Activated CD4-positive, alpha-beta T cell treated with anti-CD3 and anti-CD28 coated beads, Interleukin-2, amount 50 U/mL, for 1 hour (primary cell): ENCODE results near the gene KIAA0753.

ENCODE experiments used
- DNase-seq: peaks from one replicate; pipeline ENCODE4 v3.0.0-alpha.2; 2020

Gene KIAA0753

DNA sequence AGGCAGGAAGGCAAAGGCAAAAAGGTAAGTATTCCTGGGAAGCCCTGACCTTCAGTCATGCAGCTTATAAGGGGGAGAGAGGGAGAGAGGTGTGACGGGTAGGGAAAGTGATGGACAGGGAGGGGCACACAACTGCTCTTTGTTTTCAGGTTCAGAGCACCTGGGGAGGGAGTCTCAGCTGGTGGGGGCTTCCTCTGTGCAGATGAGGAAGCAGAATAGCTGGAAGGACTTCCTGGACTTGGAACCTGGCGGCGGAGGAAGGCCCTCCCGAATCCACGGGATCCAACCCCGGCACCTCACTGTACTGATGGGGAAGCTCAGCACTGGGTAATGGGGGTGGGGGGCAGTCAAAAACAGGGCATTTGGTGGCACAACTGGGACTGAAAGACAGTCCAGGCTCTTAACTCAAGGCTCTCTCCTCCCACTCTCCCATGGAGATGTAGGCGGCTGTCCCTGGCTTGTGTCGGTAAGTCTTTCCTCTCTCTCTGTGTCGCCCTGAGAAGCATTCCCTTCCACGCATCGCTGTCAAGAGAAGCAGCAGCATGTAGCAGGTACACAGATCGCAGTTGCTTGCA, 72.2 kb downstream of the KIAA0753 start:
- no peak for DNase-seq

DNA sequence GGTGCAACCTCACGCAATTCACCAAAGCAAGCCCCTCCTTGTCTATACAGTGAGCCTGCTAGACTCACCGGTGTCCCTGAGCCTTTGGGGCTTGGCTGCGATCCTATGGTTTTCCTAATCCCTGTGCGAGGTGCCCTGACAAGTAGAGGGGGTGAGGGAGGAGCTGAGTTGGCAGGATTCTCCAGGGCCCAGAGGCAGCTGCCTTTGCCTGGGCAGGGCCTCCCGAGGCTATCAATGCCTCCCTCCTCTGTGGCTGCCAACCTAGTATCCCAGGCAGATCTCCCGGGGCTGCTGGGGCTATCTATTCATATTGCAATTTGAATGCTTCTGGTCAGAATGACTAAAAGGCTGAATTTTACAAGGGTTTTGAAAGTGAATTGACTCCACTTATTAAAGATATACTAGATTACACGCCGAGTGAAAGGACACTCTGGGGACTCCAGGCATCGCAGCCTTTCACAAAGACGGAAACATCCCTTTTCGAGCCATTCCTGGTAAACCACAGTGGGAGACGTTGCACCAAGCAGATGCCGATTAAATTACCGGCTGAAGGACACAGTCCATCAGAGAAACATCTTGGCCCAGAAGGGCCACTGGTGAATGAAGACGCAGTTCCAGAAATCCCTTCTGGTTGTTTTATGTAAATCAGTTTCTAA, 72.9 kb downstream of the KIAA0753 start:
- no peak for DNase-seq

DNA sequence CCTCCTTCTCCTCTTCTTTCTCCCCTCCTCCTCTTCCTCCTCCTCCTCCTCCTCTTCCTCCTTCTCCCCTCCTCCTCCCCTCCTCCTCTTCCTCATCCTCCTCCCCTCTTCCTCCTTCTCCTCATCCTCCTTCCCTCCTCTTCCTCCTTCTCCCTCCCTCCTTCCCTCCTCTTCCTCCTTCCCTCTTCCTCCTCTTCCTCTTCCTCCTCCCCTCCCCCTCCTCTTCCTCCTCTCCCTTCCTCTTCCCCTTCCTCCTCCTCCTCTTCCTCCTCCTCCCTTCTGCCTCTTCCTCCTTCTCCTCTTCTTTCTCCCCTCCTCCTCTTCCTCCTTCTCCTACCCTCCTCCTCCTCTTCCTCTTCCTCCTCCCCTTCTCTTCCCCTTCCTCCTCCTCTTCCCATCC, 79.1 kb downstream of the KIAA0753 start:
- DNase-seq, result no peak

DNA sequence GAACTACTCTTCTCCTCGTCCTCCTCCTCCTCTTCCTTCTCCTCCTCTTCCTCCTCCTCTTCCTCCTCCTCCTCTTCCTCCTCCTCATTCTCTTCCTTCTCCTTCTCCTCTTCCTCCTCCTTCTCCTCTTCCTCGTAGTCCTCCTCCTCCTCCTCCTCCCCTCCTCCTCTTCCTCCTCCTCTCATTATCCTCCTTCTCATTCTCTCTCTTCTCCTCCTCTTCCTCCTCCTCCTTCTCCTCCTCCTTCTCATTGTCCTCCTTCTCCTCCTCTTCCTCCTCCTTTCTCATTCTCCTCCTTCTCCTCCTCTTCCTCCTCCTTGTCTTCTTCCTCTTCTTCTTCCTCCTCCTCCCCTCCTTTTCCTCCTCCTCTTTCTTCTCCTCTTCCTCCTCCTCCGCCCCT, 80.0 kb downstream of the KIAA0753 start:
- no peak for DNase-seq

DNA sequence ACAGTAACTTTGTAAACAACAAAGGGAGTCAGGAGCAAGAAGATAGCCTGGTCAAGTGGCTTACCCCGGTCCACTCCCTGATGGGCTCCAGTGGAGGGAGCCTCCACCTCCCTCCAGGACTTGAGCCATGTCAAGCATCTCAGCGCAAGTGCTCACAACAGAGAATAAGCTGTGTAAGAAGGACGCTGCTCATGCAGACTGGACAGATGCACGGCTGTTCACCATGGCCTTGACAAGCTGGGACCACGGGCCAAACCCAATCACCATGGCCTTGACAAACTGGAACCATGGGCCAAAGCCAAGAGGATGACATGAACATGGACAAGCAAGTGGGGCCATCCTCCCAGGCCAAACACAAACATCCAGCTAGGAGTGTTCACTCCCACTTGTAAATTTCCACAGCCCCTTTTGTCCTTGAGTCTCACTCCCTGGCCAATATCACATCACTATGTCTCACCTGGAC, 80.7 kb downstream of the KIAA0753 start:
- no peak for DNase-seq

DNA sequence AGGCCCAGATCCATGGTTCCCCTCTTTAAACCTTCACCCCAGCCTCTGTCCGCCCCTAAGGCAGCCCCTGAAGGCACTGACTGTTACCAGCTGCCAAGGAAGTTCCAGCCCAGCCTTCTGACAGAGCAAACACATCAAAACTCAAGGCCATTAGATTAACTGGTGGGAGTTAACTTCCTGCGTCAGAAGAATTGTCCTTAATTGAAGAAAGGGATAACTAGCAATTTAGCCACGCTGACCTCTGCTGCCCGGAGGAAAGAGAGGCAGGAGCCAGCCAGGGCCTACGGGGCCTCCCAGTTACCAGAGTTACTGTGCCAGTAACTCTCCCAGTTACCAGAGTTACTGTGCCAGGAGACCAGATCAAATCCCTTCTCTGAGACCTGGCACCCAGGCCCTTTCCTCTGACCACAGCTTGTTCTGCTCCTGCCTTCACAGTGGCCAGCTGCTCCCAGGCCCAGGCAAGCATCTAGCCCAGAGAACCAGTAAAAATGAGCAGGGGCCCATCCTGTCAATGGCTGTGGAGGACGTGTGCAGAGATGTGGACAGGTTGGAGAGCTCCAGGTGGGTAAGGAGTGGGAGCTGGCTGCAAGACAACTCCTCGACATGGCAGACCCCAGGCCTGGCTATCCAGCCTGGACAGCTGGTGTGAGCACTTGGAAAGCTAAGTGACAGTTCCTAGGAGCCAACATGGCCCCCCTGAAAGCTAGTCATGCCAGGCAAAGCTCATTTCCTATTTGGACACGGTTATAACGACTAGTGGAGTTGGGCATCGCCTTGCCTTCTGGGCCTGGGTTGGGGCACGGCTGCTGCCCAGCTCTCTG, 81.4 kb downstream of the KIAA0753 start:
- DNase-seq, result no peak

DNA sequence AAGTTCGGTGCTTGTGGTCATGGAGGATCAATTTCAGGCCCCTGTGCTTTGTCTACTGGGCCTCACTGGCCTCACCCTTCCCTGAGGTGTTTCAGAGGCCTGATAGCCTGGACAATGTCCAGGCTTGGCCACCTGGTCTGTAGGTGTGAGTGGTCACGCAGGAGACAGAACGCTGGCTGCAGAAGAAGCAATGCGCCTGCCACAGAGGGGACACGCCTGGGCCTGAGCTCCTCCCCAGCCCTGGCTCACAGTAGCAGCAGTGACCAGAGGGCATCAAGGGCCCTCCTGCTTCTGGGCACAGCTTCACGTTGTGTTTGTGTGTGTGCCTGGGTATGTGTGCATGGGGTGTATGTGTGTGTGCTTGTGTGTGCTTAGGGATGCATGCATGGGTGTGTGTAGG, 82.2 kb downstream of the KIAA0753 start:
- DNase-seq, result no peak

DNA sequence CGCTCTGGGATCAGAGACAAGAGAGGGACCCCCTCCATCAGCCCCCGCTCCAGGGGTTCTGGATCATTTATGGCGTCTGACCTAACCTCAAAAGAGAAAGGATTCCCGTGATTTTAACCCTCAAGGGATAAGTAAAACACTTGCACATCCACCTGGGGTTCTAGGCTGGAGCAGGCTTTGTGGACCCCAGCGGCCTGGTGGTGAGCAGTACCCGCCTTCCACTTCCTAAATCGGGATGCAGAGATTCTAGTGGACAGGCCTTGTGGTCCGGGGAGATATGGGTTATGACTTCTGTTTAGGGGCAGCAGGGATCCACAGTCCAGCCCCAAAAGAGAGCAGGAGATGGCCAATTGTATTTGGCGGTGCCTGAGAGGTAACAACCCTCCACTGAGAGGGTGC, 83.5 kb downstream of the KIAA0753 start:
- no peak for DNase-seq

DNA sequence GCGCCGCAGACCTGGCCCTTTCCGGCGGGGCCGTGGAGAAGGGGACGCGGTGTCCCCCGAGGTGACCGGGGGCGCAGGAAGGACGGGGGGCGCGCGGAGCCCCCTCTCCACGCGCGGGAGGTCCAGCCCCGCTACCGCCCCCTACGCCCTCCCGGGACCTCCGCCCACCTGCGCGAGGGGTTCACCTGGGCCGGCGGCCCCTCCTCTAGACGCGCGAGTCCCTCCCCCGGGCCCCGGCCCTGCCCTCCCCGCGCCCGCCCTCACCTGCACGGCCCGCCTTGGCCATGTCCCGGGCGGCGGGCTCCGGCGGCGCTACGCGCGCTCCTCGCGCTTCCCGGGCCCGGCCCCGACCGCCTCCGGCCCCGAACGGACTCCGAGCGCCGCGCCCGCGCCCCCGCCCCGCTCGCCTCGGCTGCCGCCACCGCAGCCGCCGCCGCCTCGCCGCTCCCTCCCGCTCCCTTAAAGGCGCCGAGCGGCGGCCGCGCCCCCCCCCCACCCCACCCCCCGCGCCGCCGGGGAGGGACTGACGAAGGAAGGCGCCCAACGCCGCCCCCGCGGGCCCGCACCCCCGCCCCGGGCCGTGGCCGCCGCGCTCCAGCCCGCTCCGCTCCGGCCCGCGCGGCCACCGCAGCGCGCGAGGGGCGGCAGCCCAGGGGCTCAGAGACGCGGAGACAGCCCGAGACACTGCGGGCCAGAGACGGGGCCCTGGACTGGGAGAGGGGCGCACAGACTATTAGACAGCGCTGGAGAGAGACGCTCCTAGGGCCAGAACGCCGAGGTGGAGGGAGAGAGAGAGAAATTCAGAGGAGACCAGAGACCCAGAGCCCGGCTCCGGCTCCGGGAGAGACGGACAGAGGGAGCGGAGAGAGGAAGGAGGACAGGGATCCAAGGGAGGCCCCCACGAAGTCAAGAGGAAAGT, 84.1 kb downstream of the KIAA0753 start, which contains the start of gene PITPNM3:
Gene PITPNM3, minus strand, starts transcription at position 435 of the 919 bp plus-strand sequence. Its CDS starts 149 bp downstream, at position 286.
- no peak for DNase-seq

DNA sequence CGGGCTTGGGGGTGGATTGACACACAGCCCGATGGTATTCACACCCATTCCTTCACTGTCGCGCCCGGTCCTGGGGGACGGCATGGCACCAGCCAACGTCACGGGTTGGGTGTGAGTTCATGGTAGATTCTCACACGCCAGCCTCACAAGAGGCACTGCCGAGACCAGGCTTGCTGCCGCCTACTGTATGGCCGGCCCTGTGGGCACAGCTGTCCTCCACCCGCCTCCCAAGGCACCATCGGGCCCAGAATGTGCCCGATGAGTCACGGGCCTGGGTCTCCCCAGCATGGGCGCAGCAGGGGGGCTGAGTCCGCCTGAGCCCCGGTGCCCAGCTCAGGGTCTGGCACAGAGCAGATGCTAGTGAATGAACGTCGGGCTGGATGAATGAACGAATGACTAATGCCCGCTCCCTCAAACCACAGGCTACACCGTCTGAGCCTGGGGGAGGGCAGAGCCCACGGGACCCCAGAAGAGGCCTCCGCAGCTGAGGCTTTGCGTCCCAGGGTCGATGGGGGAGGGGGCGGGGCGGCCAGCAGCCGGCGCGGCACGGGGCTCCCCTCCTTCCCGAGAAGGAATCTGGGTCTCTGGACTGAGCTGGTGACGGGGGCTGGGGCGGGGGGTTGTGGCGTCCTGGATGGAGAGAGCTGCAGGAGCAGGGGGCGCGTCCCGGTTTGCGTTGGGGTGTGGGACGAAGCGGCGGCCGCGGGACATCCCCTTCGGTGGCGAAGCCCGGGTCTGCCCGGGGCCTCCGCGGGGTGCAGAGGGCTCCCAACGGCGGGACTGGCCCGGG, 85.0 kb downstream of the KIAA0753 start:
- no peak for DNase-seq

DNA sequence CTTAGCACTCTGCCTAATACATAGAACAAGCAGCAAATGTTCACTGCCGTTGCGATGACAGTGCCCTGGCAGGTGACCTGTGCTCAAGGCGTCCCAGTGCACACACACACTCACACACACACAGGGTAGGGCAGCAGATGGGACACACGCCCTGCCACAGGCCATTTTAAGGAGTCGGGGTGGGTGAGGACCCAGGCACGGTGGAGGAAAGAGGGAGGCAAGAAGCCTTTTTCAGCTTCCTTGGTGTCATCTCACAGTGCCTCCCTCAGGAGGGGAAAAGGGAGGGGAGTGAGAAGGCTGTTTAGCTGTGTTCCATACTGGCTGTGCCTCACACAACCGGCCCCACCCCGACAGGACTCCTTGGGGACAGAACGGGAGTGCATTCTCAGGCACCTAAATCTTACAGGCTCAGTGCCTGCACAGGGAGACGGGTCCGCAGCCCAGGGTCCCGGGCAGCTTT, 85.6 kb downstream of the KIAA0753 start:
- no peak for DNase-seq

DNA sequence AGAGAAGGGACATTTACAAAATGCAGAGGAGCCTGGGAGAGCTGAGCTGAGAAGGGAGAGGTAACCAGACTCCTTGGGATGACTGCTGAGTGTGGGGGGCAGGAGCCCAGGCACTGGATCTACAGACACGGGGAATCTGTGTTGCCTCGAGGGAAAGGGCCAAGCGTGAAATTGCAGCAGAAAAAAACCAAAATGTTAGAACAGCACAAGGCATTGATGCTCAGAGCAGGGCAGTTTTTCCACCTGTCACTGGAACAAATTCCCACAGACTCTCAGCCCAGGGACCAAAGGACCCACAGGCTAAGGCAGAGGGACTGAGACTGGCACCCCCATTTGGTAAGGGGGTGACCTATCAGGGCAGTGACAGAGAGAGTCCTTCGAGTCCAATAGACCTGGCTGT, 86.2 kb downstream of the KIAA0753 start:
- DNase-seq, result no peak

DNA sequence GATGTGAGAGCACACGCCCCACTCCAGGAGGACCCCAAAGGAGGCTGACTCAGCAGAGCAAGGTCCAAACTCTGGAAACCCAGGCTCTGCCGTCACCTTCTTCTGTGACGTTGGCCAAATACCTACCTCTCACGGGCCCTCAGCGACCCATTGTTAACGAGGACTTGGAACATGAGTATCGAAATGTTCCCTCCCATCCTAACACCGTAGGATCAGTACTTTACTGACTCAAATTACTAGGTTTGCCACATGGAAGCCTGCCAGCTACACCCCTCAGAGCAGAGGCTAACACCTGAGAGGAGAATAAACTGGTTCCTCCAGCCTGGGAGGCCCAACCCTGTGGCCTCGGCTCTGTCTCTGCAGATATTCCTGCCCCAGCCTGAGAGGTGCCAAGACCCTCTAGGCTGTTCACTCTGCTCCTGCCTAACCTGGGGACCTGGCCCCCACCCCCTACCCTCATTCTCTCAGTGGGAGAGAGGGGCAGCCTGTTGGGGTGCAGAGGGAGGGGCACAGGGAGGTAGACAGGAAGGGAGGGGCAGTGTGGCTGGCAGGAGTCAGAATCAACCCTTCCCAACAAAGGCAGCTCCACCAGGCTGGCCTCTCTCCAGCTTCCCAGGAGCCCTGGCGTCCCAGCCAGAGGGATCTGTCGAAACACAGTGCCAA, 88.5 kb downstream of the KIAA0753 start:
- no peak for DNase-seq

DNA sequence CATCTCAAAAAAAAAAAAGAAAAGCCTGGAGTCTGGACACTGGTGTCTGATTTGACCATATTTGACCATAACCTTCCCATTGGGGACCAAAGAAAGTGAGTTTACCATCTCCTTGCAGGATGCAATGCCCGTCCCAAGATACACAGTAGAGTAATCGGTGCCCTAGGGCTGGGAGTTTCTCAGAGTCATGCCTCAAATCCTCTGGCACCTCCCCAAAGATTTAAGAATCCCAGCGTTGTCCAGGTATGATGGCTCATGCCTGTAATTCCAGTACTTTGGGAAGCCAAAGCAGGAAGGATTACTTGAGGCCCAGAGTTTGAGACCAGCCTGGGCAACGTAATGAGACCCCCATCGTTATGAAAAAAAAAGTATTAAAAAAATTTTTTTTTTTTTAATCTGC, 89.2 kb downstream of the KIAA0753 start:
- no peak for DNase-seq

DNA sequence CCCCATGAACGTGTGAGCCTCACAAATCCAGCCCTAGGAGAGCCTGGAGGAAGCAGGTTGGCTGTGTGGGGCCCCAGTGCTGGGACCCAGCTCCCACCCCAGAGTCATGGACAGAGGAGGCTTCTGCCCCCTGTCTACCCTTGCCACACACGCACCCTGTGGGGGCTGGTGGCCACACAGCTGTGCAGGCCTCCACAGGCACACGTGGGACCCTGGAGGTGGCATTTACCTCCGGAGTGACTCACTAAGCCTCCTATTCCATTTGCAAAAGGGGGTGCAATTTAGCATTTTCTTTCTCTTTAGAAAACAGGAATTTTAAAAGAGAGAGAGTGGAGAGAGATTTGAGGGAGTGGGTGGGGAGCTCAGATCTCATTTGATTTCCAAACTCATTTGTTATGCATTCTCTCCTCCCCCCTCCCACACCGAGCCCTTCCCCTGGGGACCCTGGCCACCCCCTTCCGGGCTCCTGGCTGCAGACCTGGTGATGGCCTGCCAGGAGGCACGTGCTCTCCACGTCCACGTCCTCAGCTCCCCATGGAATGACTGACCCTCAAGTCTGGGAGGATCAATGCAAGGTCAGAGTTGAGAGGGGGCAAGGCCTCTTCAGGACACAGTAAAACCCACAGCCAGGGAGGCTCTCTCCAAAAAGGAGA, 91.0 kb downstream of the KIAA0753 start:
- DNase-seq, result no peak

DNA sequence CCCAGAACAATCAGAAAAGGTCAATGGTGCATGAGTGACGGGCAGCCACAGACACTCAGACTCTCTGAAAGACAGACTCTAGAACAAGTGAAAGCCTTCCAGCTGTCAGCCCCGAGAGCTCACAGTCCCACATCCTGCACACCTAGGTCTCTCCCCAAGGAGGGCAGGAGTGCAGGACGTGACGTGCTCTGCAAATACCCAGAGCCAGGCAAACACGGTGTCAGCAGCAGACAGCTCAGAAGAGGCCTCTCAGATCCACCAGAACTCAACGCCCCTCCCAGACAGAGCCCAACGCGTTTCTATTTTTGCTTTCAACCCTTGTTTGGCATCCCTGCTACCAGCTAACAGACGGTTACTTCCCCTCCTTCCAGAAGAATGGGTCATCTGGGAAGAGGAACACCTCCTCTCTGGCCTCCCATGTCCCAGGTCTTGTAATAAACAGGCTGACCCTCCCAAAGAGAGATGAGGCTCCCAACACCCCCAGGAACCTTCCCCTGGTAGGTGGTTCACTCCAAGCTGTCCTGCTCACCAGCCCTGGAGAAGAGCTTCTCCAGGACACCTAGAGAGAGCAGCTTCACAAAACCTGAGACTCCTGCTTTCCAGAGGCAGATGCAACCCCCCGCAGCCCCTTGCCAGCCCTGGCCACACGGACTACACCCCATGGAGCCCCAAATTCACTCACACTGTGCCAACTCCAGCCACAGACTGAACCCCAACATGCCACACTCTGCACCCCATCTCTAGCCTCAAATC, 91.8 kb downstream of the KIAA0753 start:
- DNase-seq, result no peak

DNA sequence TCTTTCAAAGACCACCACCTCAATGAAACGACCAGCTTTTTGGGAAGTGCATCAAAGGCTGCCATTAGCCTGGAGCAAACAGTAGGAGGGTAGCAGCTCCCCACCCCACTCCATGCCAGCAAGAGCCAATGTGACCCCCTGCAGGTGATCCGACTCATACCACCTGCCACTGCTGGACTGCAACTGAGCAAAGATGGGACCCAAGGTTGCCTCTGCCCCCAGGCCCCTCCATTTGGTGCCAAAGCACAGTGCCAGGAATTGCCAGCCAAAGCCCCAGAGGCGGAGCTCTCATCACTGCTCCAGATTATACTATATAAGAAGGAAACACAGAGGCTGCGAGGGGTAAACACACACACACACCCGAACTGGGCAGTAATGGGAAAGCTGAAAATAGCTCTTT, 92.5 kb downstream of the KIAA0753 start:
- no peak for DNase-seq

DNA sequence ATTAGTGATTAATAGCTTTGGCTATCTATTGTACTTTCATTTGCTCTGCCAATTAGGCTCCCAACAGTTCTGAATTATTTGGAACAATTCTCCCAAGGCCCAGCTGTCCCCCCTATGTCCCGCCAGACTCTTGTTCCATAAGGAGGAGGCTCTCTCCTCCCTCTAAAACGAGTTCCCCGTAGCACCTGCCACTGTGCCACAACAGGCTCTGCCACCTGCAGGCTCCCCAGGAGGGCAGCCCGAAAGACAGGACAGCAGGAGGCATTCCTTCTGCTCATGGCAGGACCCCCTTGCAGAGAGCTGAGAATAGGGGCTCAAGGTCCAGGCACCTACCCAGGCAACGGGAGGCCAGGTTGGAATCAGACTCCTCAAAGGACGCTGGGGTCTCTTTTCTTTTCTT, 93.2 kb downstream of the KIAA0753 start:
- DNase-seq, result no peak

DNA sequence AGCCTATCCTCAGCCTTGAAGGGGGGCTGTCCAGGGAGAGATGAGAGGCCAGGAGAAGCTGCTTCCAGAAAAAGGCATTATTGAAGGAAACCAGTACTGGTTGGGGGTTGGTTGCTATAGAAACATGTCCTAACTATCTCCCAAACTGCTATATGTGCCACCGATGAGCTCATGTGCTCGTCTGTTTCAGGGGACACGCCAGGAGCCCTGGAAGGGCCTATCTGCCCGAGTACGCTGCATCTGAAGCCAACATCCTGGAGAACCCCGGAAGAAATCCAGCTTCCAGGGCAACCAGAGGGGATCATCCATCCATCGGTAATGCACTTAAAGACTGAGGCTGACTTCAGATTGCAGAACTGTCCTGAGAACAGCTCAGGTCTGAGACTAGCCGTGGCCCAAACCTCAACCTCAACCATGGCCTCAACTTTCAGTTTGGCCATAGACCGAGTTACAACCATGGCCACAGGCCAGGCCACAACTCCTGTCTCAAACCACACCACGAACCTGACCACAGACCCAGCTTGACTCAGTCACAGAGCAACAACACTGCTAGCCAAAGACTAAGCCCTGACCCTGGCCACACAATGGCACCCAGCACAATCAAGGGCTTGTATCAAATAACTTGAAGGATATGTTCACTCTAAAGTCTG, 94.3 kb downstream of the KIAA0753 start:
- DNase-seq, result no peak

DNA sequence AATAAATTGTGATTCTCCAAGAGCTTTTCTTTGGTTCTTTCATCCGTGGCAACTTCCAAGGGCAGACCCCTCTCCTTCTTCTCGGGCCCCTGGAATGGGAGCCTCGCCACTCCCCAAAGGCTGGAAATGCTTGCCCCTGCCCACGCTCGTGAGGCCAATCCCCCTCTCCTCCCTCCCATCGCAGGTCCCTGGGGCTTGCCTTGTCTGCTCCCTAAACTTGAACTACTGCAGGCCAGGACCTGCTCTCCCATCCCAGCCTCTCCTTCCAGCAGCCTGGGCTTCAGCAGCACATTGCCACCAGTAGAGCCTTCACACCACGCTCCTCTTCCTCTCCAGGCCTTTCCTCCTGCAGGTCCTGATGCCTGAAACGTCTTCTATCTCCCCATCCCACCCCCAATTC, 95.2 kb downstream of the KIAA0753 start:
- no peak for DNase-seq
